Naive thymus-derived CD4-positive, alpha-beta T cell (primary cell): ENCODE data around the gene AADACL4. TPM values are rescaled to one million over a fixed set of nuclear protein-coding genes. Genes with fewer than 3 reads are reported as not detected.

Source experiments
- ATAC-seq: fragments of 150-1000 bp; cut with Tn5 transposase; 2 replicates; pipeline ENCODE4 v1.10.0; 2021; ENCODE audit warnings: mild to moderate bottlenecking, moderate library complexity
- CTCF ChIA-PET: fragments of 350-600 bp; sonication (Branson Sonifier 250); formaldehyde crosslinking; loops from one replicate; lab custom pipeline; 2021; ENCODE audit warnings: antibody characterized with exemption; lab: Charles Lee
- POLR2A ChIA-PET: fragments of 350-600 bp; sonication (Branson Sonifier 250); formaldehyde crosslinking; loops from one replicate; lab custom pipeline; 2021; ENCODE audit warnings: antibody characterized with exemption, inconsistent platforms; lab: Charles Lee
- DNase-seq, 9 donors: peaks; one replicate each; pipeline versions ENCODE4 v3.0.0 to v3.0.0-alpha.2; 2020 to 2022; ENCODE audit warnings: mixed read lengths in 1 of 9
- H3K27ac ChIP-seq: one replicate; pipeline ENCODE4 v1.7.0; 2013; ENCODE audit warnings: mild to moderate bottlenecking, low read depth, low read length, moderate library complexity
- H3K27me3 ChIP-seq, 2 donors: one replicate each; pipeline ENCODE4 v1.7.0; 2013; ENCODE audit warnings: low read length in 2 of 2, mild to moderate bottlenecking in 2 of 2, moderate library complexity in 2 of 2; ENCODE audit not compliant: control insufficient read depth in 2 of 2, insufficient read depth in 2 of 2
- H3K36me3 ChIP-seq, 3 experiments: 1 replicate in 2 of 3; 2 replicates in 1 of 3; pipeline ENCODE4 v1.7.0; 2013; ENCODE audit warnings: low read length in 3 of 3, mild to moderate bottlenecking in 3 of 3, moderate library complexity in 1 of 3; ENCODE audit not compliant: insufficient read depth in 3 of 3, control insufficient read depth in 2 of 3
- H3K4me1 ChIP-seq, 2 donors: one replicate each; pipeline ENCODE4 v1.7.0; 2013; ENCODE audit warnings: low read length in 2 of 2, mild to moderate bottlenecking in 2 of 2, moderate library complexity in 1 of 2; ENCODE audit not compliant: control insufficient read depth in 2 of 2, insufficient read depth in 2 of 2
- H3K4me3 ChIP-seq: 2 replicates; pipeline ENCODE4 v1.7.0; 2013; ENCODE audit warnings: mild to moderate bottlenecking, low read length
- H3K9me3 ChIP-seq, 3 experiments: 1 replicate in 2 of 3; 2 replicates in 1 of 3; pipeline ENCODE4 v1.7.0; 2013; ENCODE audit warnings: low read length in 3 of 3; ENCODE audit not compliant: control insufficient read depth in 2 of 3
- H3K27ac Mint-ChIP-seq, 9 donors: one replicate each; pipeline ENCODE4 v1.8.0; 2020 to 2022; ENCODE audit warnings: mixed read lengths in 9 of 9, mild to moderate bottlenecking in 8 of 9, moderate library complexity in 5 of 9, inconsistent platforms in 2 of 9
- H3K27me3 Mint-ChIP-seq, 5 donors: one replicate each; pipeline ENCODE4 v1.8.0; 2021 to 2022; ENCODE audit warnings: mixed read lengths in 5 of 5, mild to moderate bottlenecking in 1 of 5
- H3K36me3 Mint-ChIP-seq, 5 donors: one replicate each; pipeline ENCODE4 v1.8.0; 2020 to 2022; ENCODE audit warnings: mixed read lengths in 5 of 5, mild to moderate bottlenecking in 3 of 5, inconsistent platforms in 1 of 5
- H3K4me1 Mint-ChIP-seq, 7 donors: one replicate each; pipeline ENCODE4 v1.8.0; 2020 to 2022; ENCODE audit warnings: mixed read lengths in 7 of 7, mild to moderate bottlenecking in 3 of 7, inconsistent platforms in 1 of 7
- H3K4me3 Mint-ChIP-seq, 10 donors: one replicate each; pipeline ENCODE4 v1.8.0; 2020 to 2022; ENCODE audit warnings: mild to moderate bottlenecking in 10 of 10, mixed read lengths in 10 of 10, moderate library complexity in 6 of 10, inconsistent platforms in 2 of 10
- H3K9me3 Mint-ChIP-seq, 11 donors: one replicate each; pipeline ENCODE4 v1.8.0; 2020 to 2022; ENCODE audit warnings: mixed read lengths in 11 of 11, mild to moderate bottlenecking in 4 of 11, inconsistent platforms in 1 of 11, moderate library complexity in 1 of 11
- intact Hi-C, 2 donors: fragments of 100-400 bp; cut with micrococcal nuclease; formaldehyde crosslinking; loops; one replicate each; pipeline ENCODE4 v1.15.1; 2023
- polyA plus RNA-seq, 2 donors: library from polyadenylated mRNA; unstranded; fragments of 300-500 nt; fragmentation: Illumina TruSeq; gene quantifications; one replicate each; pipeline ENCODE4 v1.2.3, GENCODE V29; 2021
- total RNA-seq, 6 experiments: library from RNA in 5 of 6; stranded (reverse) in 5 of 6; gene quantifications; 1 replicate in 5 of 6; 2 replicates in 1 of 6; pipeline ENCODE4 v1.2.3 and lab custom pipeline; 2021 to 2026

AADACL4 gene
- total and polyA plus RNA-seq, 7 experiments from 2014 or later = not detected

- ATAC-seq = no peak
- H3K36me3 ChIP-seq = no peaks in the 10 kb centered on the region
- no peaks in the 10 kb centered on the region for H3K4me1 ChIP-seq
- ChIA-PET POLR2A (no interaction called here), CTCF (no interaction called here)
- H3K27ac ChIP-seq = no peak overlapping the region
- H3K9me3 Mint-ChIP-seq = peaks cover 0 to 4% (median 0%) of the 10 kb centered on the region in 11 donors
- H3K4me3 Mint-ChIP-seq = no peak overlapping the region
- DNase-seq = no peak
- H3K4me3 ChIP-seq = no peak overlapping the region
- no peaks in the 10 kb centered on the region for H3K9me3 ChIP-seq
- no peaks in the 10 kb centered on the region for H3K27me3 ChIP-seq
- no peak overlapping the region for H3K27ac Mint-ChIP-seq
- intact Hi-C loops = no loop called here
- H3K36me3 Mint-ChIP-seq = no peaks in the 10 kb centered on the region
- H3K4me1 Mint-ChIP-seq = no peaks in the 10 kb centered on the region
- H3K27me3 Mint-ChIP-seq = peaks cover 6 to 12% (median 10%) of the 10 kb centered on the region in 5 donors
Observed at GRCh38 chr1:12692967-12693782, 49.3 kb downstream of the AADACL4 start.

GRCh38 chr1:12696658-12697057 is 52.8 kb downstream of the AADACL4 start:
- Histone ChIP-seq H3K9me3 (no peaks in the 10 kb centered on the region), H3K4me3 (no peak overlapping the region), H3K27ac (no peak overlapping the region), H3K27me3 (no peaks in the 10 kb centered on the region), H3K36me3 (no peaks in the 10 kb centered on the region), H3K4me1 (no peaks in the 10 kb centered on the region)
- ATAC-seq (no peak), DNase-seq (no peak)
- POLR2A ChIA-PET = no interaction called here
- intact Hi-C loops = no loop called here
- Mint-ChIP-seq H3K4me1 (no peaks in the 10 kb centered on the region), H3K27me3 (peaks cover 17 to 28% (median 28%) of the 10 kb centered on the region in 5 donors), H3K36me3 (peaks cover 0 to 8% (median 3%) of the 10 kb centered on the region in 5 donors), H3K27ac (no peak overlapping the region), H3K9me3 (peaks cover 0 to 8% (median 3%) of the 10 kb centered on the region in 11 donors), H3K4me3 (no peak overlapping the region)
- CTCF ChIA-PET = no interaction called here

- Mint-ChIP-seq H3K27me3 (peaks cover 17 to 28% (median 24%) of the 10 kb centered on the region in 5 donors), H3K27ac (no peak overlapping the region), H3K9me3 (peaks cover 0 to 9% (median 3%) of the 10 kb centered on the region in 11 donors), H3K36me3 (peaks cover 0 to 8% (median 3%) of the 10 kb centered on the region in 5 donors), H3K4me1 (no peaks in the 10 kb centered on the region), H3K4me3 (no peak overlapping the region)
- DNase-seq (no peak), ATAC-seq (no peak)
- intact Hi-C loops = no loop called here
- Histone ChIP-seq H3K4me1 (no peaks in the 10 kb centered on the region), H3K9me3 (no peaks in the 10 kb centered on the region), H3K4me3 (no peak overlapping the region), H3K36me3 (no peaks in the 10 kb centered on the region), H3K27me3 (no peaks in the 10 kb centered on the region), H3K27ac (no peak overlapping the region)
- CTCF ChIA-PET = no interaction called here
- POLR2A ChIA-PET = no interaction called here
Observed at GRCh38 chr1:12697397-12697796, 53.5 kb downstream of the AADACL4 start.

GRCh38 chr1:12703821-12704451 is 60.1 kb downstream of the AADACL4 start:
- Mint-ChIP-seq H3K4me3 (no peak overlapping the region), H3K27me3 (peaks cover 20 to 40% (median 25%) of the 10 kb centered on the region in 5 donors), H3K9me3 (peaks cover 3 to 37% (median 18%) of the 10 kb centered on the region in 11 donors), H3K36me3 (peaks cover 0 to 20% (median 4%) of the 10 kb centered on the region in 5 donors), H3K27ac (no peak overlapping the region), H3K4me1 (no peaks in the 10 kb centered on the region)
- CTCF ChIA-PET = no interaction called here
- Histone ChIP-seq H3K36me3 (no peaks in the 10 kb centered on the region), H3K27ac (no peak overlapping the region), H3K4me3 (no peak overlapping the region), H3K9me3 (peaks cover 0 to 15% (median 0%) of the 10 kb centered on the region in 3 experiments), H3K27me3 (no peaks in the 10 kb centered on the region), H3K4me1 (no peaks in the 10 kb centered on the region)
- intact Hi-C loops = no loop called here
- DNase-seq = no peak
- POLR2A ChIA-PET = no interaction called here
- ATAC-seq = no peak

GRCh38 chr1:12706061-12706460 is 62.2 kb downstream of the AADACL4 start:
- H3K27ac ChIP-seq = no peak overlapping the region
- no peaks in the 10 kb centered on the region for H3K4me1 ChIP-seq
- H3K36me3 ChIP-seq = no peaks in the 10 kb centered on the region
- CTCF ChIA-PET = no interaction called here
- ATAC-seq (no peak), DNase-seq (no peak)
- H3K4me3 ChIP-seq = no peak overlapping the region
- no peaks in the 10 kb centered on the region for H3K27me3 ChIP-seq
- no peak overlapping the region for H3K27ac Mint-ChIP-seq
- no peak overlapping the region for H3K4me3 Mint-ChIP-seq
- peaks cover 12 to 20% (median 14%) of the 10 kb centered on the region in 5 donors for H3K27me3 Mint-ChIP-seq
- peaks cover 0 to 15% (median 0%) of the 10 kb centered on the region in 3 experiments for H3K9me3 ChIP-seq
- H3K9me3 Mint-ChIP-seq = peaks cover 3 to 35% (median 16%) of the 10 kb centered on the region in 11 donors
- POLR2A ChIA-PET = interaction anchor here (0.5 kb wide), 1 partner anchor 446 kb away, joined by 5 read pairs; no protein-coding TSS in a partner anchor
- intact Hi-C loops = no loop called here
- H3K36me3 Mint-ChIP-seq = peaks cover 0 to 17% (median 4%) of the 10 kb centered on the region in 5 donors
- H3K4me1 Mint-ChIP-seq = no peaks in the 10 kb centered on the region

GRCh38 chr1:12708396-12709090 is 64.7 kb downstream of the AADACL4 start:
- Histone ChIP-seq H3K4me3 (no peak overlapping the region), H3K4me1 (no peaks in the 10 kb centered on the region), H3K27ac (no peak overlapping the region), H3K36me3 (no peaks in the 10 kb centered on the region), H3K9me3 (peaks cover 0 to 6% (median 0%) of the 10 kb centered on the region in 3 experiments), H3K27me3 (no peaks in the 10 kb centered on the region)
- peaks cover 6 to 33% (median 24%) of the 10 kb centered on the region in 5 donors for H3K27me3 Mint-ChIP-seq
- POLR2A ChIA-PET = no interaction called here
- H3K4me1 Mint-ChIP-seq = no peaks in the 10 kb centered on the region
- intact Hi-C loops = no loop called here
- ATAC-seq = no peak
- H3K9me3 Mint-ChIP-seq = peaks cover 3 to 17% (median 8%) of the 10 kb centered on the region in 11 donors
- peaks cover 0 to 5% (median 4%) of the 10 kb centered on the region in 5 donors for H3K36me3 Mint-ChIP-seq
- no peak overlapping the region for H3K27ac Mint-ChIP-seq
- CTCF ChIA-PET = no interaction called here
- no peak for DNase-seq
- no peak overlapping the region for H3K4me3 Mint-ChIP-seq
